ENCODE data around the gene THRA.

Gene THRA

GRCh38 chr17:40064971-40065768 lies 2.4 kb downstream of the THRA start:
- no peak for DNase-seq

- no peak for DNase-seq
Measured at GRCh38 chr17:40065769-40066510, 3.2 kb downstream of the THRA start.

GRCh38 chr17:40067710-40068109 lies 4.9 kb downstream of the THRA start:
- DNase-seq = no peak

GRCh38 chr17:40068129-40068581 lies 5.4 kb downstream of the THRA start:
- DNase-seq = no peak

GRCh38 chr17:40068584-40068916 lies 5.8 kb downstream of the THRA start:
- no peak for DNase-seq

GRCh38 chr17:40068917-40069750 lies 6.4 kb downstream of the THRA start:
- peak; percentile 32 to 86 (median 64) for DNase-seq

- peak in 2 of 5 experiments; percentile 37 to 47 for DNase-seq
Measured at GRCh38 chr17:40069751-40070708, 7.3 kb downstream of the THRA start.

- no peak for DNase-seq
Measured at GRCh38 chr17:40070709-40071312, 8.0 kb downstream of the THRA start.

- DNase-seq = no peak
Measured at GRCh38 chr17:40071313-40072039, 8.7 kb downstream of the THRA start.

GRCh38 chr17:40072040-40072734 lies 9.4 kb downstream of the THRA start:
- DNase-seq = no peak

GRCh38 chr17:40072735-40073346 lies 10.1 kb downstream of the THRA start:
- no peak for DNase-seq

- DNase-seq = no peak
Measured at GRCh38 chr17:40073454-40074174, 10.8 kb downstream of the THRA start.

GRCh38 chr17:40074175-40074512 lies 11.4 kb downstream of the THRA start:
- no peak for DNase-seq

- DNase-seq = no peak
Measured at GRCh38 chr17:40074871-40075200, 12.1 kb downstream of the THRA start.

GRCh38 chr17:40075201-40075941 lies 12.6 kb downstream of the THRA start:
- DNase-seq = peak in 4 of 5 experiments; percentile 41 to 63 (median 56)

GRCh38 chr17:40075942-40076498 lies 13.3 kb downstream of the THRA start:
- no peak for DNase-seq

- no peak for DNase-seq
Measured at GRCh38 chr17:40076591-40076990, 13.8 kb downstream of the THRA start.

GRCh38 chr17:40079545-40079944 lies 16.8 kb downstream of the THRA start:
- no peak for DNase-seq
